Body of pancreas (tissue), 4 donors: ENCODE results near the gene CLSTN2.

ENCODE experiments used
- CTCF ChIP-seq, 7 experiments: fragments of 450-650 bp in 4 of 7; fragments of 200-600 bp in 3 of 7; sonication (generic) in 3 of 7; IDR thresholded peaks; one replicate each; pipeline ENCODE4 v1.5.1; 2016 to 2019; ENCODE audit warnings: antibody characterized with exemption in 7 of 7
- POLR2A ChIP-seq, 3 donors: fragments of 450-650 bp; IDR thresholded peaks; one replicate each; pipeline ENCODE4 v1.6.1; 2016; ENCODE audit warnings: antibody characterized with exemption in 3 of 3, mild to moderate bottlenecking in 2 of 3

GRCh38 chr3:140388202-140388922, 453.4 kb downstream of the CLSTN2 start:
- no peak for TF ChIP-seq CTCF (IDR thresholded peaks at IDR 0.05)
- TF ChIP-seq POLR2A (IDR thresholded peaks at IDR 0.05), result no peak
